Activated naive CD4-positive, alpha-beta T cell treated with Interleukin-2 at 50 U/mL for 16 hours (primary cell): ENCODE data around the gene APOL5.
A peak's percentile ranks its signal among the peaks of the same experiment; 100 is the strongest.
"Not testable (repeated sequence)": the region's sequence is repeated elsewhere in the genome, so short reads cannot be mapped to it uniquely, and the experiment has no call there.

Source experiments
- DNase-seq: peaks from one replicate; pipeline ENCODE4 v3.0.0-alpha.2; 2020

Gene APOL5, protein sequence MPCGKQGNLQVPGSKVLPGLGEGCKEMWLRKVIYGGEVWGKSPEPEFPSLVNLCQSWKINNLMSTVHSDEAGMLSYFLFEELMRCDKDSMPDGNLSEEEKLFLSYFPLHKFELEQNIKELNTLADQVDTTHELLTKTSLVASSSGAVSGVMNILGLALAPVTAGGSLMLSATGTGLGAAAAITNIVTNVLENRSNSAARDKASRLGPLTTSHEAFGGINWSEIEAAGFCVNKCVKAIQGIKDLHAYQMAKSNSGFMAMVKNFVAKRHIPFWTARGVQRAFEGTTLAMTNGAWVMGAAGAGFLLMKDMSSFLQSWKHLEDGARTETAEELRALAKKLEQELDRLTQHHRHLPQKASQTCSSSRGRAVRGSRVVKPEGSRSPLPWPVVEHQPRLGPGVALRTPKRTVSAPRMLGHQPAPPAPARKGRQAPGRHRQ

GRCh38 chr22:35717572-35717971, at the start of gene APOL5:
APOL5 (plus strand) TSS chr22:35717872; CDS start chr22:35717872, 0 bp downstream.
- DNase-seq, result no peak

- no peak for DNase-seq
Measured at GRCh38 chr22:35674335-35674734, 43.3 kb upstream of the APOL5 start.

DNA sequence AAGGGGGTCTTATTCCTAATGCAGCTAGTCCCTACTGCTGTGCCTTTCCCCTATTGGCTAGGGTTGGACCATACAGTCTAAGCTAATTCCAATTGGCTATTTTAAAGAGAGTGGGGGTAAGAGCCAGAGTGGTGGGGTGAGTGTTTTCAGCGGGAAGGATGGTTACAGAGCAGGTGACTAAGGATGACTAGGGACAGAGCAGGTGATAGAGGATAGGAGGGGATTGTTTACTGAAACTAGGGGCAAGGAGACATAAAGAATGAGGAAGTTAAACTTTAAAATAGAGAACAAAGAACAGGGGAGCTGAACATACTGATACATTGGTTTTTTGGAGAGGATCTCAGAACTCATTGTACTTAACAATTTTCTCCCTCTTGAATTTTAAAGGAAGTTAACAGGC, 41.6 kb upstream of the APOL5 start:
- not testable (repeated sequence) for DNase-seq

- no peak for DNase-seq
Measured at GRCh38 chr22:35677460-35678187, 40.0 kb upstream of the APOL5 start.

- no peak for DNase-seq
Measured at GRCh38 chr22:35678836-35679235, 38.8 kb upstream of the APOL5 start.

GRCh38 chr22:35679492-35679891, 38.2 kb upstream of the APOL5 start:
- DNase-seq, result peak; percentile 79

- DNase-seq, result no peak
Measured at GRCh38 chr22:35681454-35682052, 36.1 kb upstream of the APOL5 start.

DNA sequence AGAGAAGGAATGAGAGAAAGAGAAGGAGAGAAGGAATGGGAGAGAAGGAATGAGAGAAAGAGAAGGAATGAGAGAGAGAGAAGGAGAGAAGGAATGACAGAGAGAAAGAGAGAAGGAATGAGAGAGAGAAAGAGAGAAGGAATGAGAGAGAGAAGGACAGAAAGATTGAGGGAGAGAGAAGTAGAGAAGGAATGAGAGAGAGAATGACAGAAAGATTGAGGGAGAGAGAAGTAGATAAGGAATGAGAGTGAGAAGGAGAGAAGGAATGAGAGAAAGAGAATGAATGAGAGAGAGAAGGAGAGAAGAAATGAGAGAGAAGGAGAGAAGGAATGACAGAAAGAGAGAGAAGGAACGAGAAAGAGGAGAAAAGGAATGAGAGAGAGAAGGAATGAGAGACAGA, 34.1 kb upstream of the APOL5 start:
- no peak for DNase-seq

GRCh38 chr22:35684270-35684700, 33.4 kb upstream of the APOL5 start:
- DNase-seq, result no peak

DNA sequence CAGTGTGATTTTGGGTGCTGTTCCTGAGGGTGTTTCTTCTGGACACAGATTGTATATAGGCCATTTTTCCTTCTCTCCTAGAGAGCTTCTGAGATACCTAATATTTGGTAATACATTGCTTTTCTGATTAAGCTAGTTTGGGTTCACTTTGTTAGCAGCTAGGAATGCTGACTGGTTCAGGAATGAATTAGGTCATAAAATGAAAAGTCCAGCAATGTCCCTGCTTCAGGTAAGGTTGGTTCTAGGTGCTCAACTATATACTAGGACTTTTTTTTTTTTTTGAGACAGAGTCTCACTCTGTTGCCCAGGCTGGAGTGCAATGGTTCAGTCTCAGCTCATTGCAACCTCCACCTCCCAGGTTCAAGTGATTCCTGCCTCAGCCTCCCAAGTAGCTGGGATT, 32.9 kb upstream of the APOL5 start:
- DNase-seq, result no peak

DNA sequence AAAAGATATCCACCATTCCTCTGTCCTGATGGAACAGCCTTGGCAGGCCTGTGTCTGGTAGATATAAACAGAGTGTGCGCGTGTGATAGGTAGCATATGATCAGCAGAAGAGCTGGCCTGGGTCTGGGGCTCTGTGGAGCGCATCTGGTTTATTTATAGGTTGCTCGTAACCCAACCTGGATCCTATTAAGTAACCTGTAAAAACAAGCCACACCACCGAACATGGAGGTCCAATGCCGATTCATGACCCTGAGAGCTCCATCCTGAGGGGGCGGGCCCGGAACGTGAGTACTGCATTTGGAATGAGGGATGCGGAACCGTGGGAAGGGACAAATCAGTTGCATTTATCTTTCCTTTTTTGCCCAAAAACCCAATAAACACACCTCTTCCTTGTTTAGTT, 31.9 kb upstream of the APOL5 start:
- no peak for DNase-seq

DNA sequence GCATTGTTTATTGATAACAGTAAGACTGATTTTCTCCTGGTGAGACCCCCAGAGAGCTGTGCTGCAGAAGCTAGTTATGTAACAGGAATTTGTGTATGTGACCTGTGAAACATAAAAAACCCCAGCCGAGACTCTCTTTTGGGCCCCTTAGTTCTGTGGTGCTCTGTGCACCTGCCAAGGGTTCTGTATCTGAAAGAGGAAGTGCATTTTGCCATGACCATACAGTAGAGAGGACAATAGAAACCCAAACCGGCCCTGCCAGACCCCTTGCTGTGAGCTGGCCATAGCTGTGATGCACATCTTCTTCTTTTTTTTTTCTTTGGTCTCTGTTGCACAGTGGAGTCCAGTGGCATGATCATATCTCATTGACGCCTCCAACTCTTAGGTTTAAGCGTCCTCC, 31.4 kb upstream of the APOL5 start:
- DNase-seq, result no peak

DNA sequence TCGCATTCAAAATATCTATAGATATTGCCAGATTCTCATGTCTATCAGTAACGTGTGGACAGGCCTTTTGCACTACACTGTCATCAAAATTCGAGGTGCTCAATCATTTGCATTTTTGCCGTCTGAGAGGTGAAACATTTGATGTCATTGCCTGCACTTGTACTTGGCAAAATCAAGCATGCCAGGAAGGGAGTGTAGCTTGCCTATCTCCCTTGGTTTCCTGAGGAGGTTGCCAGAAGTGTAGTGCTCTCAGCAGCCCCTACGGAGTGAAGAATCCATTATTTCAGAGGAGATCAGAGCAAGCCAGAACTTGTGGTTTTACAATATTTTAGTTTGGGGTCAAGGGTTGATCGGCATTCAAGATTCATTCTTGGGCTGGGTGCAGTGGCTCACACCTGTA, 30.2 kb upstream of the APOL5 start:
- no peak for DNase-seq

- DNase-seq, result no peak
Measured at GRCh38 chr22:35688913-35689675, 28.6 kb upstream of the APOL5 start.

DNA sequence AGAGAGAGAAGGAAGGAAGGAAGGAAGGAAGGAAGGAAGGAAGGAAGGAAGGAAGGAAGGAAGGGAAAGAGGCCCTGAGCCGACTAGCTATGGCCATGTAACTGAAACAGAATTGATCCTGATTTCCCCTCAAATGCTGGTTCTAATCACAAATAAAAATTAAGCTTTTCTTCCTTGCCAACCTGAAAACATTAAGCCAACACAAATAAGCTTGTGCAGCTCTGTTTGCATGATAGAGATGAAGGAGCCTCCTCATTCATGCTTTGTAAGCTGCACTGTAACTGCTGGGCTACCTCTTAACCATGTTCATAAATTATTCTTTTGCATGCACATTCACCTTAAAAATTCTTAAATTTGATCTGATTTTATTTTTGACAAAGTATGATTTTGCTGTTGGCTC, 27.7 kb upstream of the APOL5 start:
- no peak for DNase-seq

GRCh38 chr22:35695202-35695601, 22.5 kb upstream of the APOL5 start:
- no peak for DNase-seq

DNA sequence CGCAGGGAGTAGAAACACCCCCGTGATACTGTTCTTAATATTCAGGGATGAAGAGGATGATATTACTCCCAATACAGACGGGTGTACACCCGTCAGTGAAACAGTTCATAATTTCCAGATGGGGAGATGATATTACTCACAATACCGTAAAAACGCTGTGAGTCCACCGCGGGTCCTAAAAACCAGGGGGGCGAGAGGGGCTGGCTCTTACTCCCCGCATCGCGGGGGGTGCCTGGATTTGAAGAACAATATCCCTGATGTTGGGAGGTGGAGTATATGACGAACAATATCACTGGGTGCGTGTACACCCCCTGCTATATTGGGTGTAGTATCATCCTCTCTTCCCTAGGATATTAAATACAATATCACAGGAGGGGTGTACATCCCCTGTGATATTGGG, 20.5 kb upstream of the APOL5 start:
- peak; percentile 28 for DNase-seq

DNA sequence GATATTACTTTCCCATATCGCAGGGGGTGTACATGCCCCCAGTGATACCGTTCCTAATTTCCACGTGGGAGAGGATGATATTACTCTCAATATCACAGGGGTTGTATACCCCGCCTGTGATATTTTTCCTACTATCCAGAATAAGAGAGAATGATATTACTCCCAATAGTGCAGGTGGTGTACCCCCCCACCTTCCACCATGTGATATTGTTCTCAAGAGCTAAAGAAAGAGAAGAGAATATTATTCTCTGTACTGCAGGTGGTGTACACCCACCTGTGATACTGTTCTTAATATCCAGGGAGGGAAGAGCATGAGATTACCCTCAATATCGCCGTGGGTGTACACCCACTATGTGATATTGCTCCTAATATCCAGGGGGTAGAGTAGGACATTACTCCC, 17.8 kb upstream of the APOL5 start:
- DNase-seq, result not testable (repeated sequence)

DNA sequence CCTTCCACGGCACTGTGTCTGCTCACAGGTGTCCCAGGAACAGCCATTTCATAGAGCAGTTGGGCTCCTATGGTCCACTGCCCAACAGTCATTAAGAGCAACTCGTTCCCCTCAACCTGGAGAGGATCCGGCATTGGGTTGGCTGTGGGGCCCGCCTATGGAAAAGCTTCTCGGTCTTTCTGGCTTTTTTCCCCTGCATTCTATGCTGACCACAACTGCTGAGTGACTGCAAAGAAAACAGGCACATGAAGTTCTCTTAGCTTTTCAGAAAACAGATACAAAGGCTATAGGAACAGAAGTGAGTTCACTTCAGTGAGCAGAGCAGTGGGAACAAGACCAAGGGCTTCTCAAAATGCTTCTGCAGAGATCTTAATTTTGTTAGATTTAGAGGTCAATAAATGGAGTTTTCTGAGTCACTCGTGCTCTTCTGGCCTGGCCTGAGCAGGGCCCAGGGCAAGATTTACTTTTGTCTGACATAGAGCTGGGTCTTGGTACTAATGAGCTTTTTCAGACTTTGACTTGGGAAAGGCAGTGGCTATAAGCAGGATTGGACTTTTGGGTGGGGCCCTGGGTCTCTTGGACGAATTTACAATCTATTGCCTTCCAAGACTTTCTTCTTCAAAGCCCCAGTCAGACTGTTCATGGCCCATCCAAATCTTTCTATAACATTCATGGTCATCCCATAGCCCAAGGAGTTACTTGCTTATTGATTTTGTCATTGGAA, 13.6 kb upstream of the APOL5 start:
- DNase-seq, result no peak

- DNase-seq, result no peak
Measured at GRCh38 chr22:35705141-35705540, 12.5 kb upstream of the APOL5 start.

GRCh38 chr22:35708453-35708852, 9.2 kb upstream of the APOL5 start:
- DNase-seq, result no peak

- DNase-seq, result no peak
Measured at GRCh38 chr22:35708917-35709316, 8.8 kb upstream of the APOL5 start.
